Sigmoid colon (tissue), 7 donors: ENCODE measurements around the gene SLFN12L. TPM values are rescaled to one million over a fixed set of nuclear protein-coding genes. Genes with fewer than 3 reads are reported as not detected.
A peak's percentile ranks its signal among the peaks of the same experiment; 100 is the strongest.
"Not testable (repeated sequence)": the region's sequence is repeated elsewhere in the genome, so short reads cannot be mapped to it uniquely, and the experiment has no call there.

ENCODE experiments used
- DNase-seq: peaks from one replicate; pipeline ENCODE4 v3.0.0-alpha.2; 2019
- H3K27ac ChIP-seq, 4 donors: fragments of 200-600 bp; sonication (generic); one replicate each; pipeline ENCODE4 v1.5.1; 2016 to 2019; ENCODE audit warnings: mild to moderate bottlenecking in 1 of 4
- H3K27me3 ChIP-seq, 3 donors: fragments of 200-600 bp; sonication (generic); one replicate each; pipeline ENCODE4 v1.5.1; 2019; ENCODE audit warnings: mild to moderate bottlenecking in 1 of 3
- H3K36me3 ChIP-seq, 4 donors: fragments of 200-600 bp; sonication (generic); one replicate each; pipeline ENCODE4 v1.5.1; 2016 to 2019
- H3K4me1 ChIP-seq, 4 donors: fragments of 200-600 bp; sonication (generic); one replicate each; pipeline ENCODE4 v1.5.1; 2017 to 2019
- H3K4me3 ChIP-seq, 4 donors: fragments of 200-600 bp; sonication (generic); one replicate each; pipeline ENCODE4 v1.5.1; 2017 to 2019; ENCODE audit warnings: mild to moderate bottlenecking in 2 of 4, moderate library complexity in 1 of 4
- H3K9me3 ChIP-seq, 4 donors: fragments of 200-600 bp in 3 of 4; sonication (generic) in 3 of 4; one replicate each; pipeline versions ENCODE4 v1.5.1 to v1.6.1; 2013 to 2019
- EP300 ChIP-seq, 4 donors: sonication (generic); formaldehyde crosslinking; IDR thresholded peaks; one replicate each; pipeline ENCODE4 v1.6.1; 2017; ENCODE audit warnings: antibody characterized with exemption in 4 of 4
- POLR2A ChIP-seq, 2 donors: fragments of 450-650 bp; IDR thresholded peaks; one replicate each; pipeline ENCODE4 v1.6.1; 2016; ENCODE audit warnings: antibody characterized with exemption in 2 of 2, mild to moderate bottlenecking in 2 of 2, moderate library complexity in 2 of 2
- POLR2AphosphoS5 ChIP-seq, 4 donors: sonication (generic); formaldehyde crosslinking; IDR thresholded peaks; one replicate each; pipeline ENCODE4 v1.6.1; 2017; ENCODE audit warnings: antibody characterized with exemption in 4 of 4
- WGBS, 2 donors: extraction: QIAGEN DNeasy Blood & Tissue Kit; methylation state at CpG; one replicate each; pipeline ENCODE4 v1.1.7; 2013; 5-methylcytosine and 5-hydroxymethylcytosine counted together
- intact Hi-C: fragments of 100-400 bp; cut with DNase I; formaldehyde crosslinking; loops from one replicate; pipeline ENCODE4 v1.15.1; 2023
- polyA plus RNA-seq, 3 donors: library from polyadenylated mRNA; stranded (reverse); fragments of 200-250 nt; gene quantifications; one replicate each; pipeline ENCODE4 v1.2.3, GENCODE V29; 2013
- total RNA-seq, 4 donors: library from RNA; depleted of rRNA; stranded (reverse); fragments of >200 nt; gene quantifications; one replicate each; pipeline ENCODE4 v1.1.0, GENCODE V29; 2016
- TF ChIP-seq, protein P1 (sequence below), 4 experiments: fragments of 450-650 bp in 3 of 4; fragments of 200-600 bp in 1 of 4; IDR thresholded peaks; one replicate each; pipeline ENCODE4 v1.5.1; 2016 to 2019; ENCODE audit warnings: antibody characterized with exemption in 4 of 4, mild to moderate bottlenecking in 3 of 4, moderate library complexity in 2 of 4
- donor health status: healthy with polysubstance abuse.
- donor health status: Bipolar disorder and iron deficiency.
- donor health status: healthy.

SLFN12L gene
- total and polyA plus RNA-seq, 7 donors: 0.27 to 1.9 (median 0.71) TPM; not detected in 2

DNA sequence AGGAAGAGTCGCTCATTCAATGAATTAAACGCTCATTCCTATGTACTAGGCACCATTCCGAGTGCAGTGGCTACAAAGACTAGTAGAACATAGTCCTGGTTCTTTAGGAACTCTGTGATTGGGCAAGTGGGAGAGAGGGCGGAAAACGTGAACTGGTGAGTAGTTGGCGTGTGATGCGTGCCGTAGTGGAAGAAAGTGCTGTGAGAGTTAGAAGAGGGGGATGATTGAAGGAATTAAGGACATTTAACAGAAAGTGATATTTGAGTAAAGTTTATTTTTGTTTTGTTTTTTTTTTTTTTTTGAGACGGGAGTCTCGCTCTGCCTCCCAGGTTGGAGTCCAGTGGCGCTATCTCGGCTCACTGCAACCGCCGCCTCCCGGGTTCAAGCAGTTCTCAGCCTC, 31.1 kb upstream of the SLFN12L start:
- WGBS, 2 donors: 11 to 26% methylated on average over 15 of the region's 15 CpGs
- Histone ChIP-seq H3K36me3 (no peaks in the 10 kb centered on the region), H3K27me3 (no peaks in the 10 kb centered on the region), H3K4me3 (peak overlapping the region; percentile 51 to 70 (median 62)), H3K4me1 (peaks cover 0 to 30% (median 24%) of the 10 kb centered on the region in 4 donors), H3K9me3 (no peaks in the 10 kb centered on the region), H3K27ac (peak overlapping the region; percentile 84 to 87 (median 85))
- no peak for DNase-seq
- TF ChIP-seq POLR2A (IDR thresholded peaks at IDR 0.05): no peak
- TF ChIP-seq POLR2AphosphoS5 (IDR thresholded peaks at IDR 0.05): no peak
- TF ChIP-seq EP300 (IDR thresholded peaks at IDR 0.05): no peak
- TF ChIP-seq, protein P1, sequence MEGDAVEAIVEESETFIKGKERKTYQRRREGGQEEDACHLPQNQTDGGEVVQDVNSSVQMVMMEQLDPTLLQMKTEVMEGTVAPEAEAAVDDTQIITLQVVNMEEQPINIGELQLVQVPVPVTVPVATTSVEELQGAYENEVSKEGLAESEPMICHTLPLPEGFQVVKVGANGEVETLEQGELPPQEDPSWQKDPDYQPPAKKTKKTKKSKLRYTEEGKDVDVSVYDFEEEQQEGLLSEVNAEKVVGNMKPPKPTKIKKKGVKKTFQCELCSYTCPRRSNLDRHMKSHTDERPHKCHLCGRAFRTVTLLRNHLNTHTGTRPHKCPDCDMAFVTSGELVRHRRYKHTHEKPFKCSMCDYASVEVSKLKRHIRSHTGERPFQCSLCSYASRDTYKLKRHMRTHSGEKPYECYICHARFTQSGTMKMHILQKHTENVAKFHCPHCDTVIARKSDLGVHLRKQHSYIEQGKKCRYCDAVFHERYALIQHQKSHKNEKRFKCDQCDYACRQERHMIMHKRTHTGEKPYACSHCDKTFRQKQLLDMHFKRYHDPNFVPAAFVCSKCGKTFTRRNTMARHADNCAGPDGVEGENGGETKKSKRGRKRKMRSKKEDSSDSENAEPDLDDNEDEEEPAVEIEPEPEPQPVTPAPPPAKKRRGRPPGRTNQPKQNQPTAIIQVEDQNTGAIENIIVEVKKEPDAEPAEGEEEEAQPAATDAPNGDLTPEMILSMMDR (IDR thresholded peaks at IDR 0.05): no peak
- intact Hi-C loops: loop anchor here (2.0 to 5.0 kb wide), 2 partner anchors 311 to 588 kb away; partner anchors contain the start of gene LIG3

DNA sequence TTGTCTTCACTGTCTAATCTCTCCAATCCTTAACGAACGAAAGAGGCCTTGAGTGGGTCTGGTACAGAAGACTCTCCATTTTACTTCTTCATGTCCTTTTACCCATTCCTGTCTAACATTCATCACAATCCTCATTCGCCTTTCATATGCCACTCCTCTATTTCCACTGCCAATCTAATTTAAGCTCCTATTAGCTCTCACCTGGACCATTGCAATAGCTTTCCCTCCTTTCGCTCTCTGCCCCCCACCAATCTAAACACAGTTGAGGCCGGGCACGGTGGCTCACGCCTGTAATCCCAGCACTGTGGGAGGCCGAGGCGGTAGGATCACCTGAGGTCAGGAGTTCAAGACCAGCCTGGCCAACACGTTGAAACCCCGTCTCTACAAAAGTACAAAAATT, 29.5 kb upstream of the SLFN12L start:
- Histone ChIP-seq H3K4me1 (peaks cover 0 to 30% (median 24%) of the 10 kb centered on the region in 4 donors), H3K9me3 (no peaks in the 10 kb centered on the region), H3K36me3 (no peaks in the 10 kb centered on the region), H3K27ac (peak overlapping the region in 1 of 4 donors; percentile 84), H3K27me3 (no peaks in the 10 kb centered on the region), H3K4me3 (peak overlapping the region; percentile 51 to 70 (median 62))
- no peak for DNase-seq
- intact Hi-C loops: loop anchor here (5.0 kb wide), 1 partner anchor 310 kb away; no protein-coding TSS in a partner anchor
- TF ChIP-seq POLR2AphosphoS5 (IDR thresholded peaks at IDR 0.05) (no peak), EP300 (IDR thresholded peaks at IDR 0.05) (no peak), POLR2A (IDR thresholded peaks at IDR 0.05) (no peak)
- TF ChIP-seq, protein P1 (IDR thresholded peaks at IDR 0.05): no peak
- 67 to 75% methylated on average over 11 of the region's 11 CpGs for WGBS, 2 donors

DNA sequence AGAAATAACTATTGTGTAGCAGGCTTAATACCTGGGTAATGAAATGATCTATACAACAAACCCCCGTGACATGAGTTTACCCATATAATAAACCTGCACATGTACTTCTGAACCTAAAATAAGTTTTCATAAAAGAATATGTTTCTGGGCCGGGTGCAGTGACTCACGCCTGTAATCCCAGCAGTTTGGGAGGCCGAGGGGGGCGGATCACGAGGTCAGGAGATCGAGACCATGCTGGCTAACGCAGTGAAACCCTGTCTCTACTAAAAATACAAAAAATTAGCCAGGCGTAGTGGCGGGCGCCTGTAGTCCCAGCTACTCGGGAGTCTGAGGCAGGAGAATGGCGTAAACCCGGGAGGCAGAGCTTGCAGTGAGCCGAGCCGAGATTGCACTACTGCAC, 25.7 kb upstream of the SLFN12L start:
- H3K4me1 ChIP-seq, H3K27me3 ChIP-seq, intact Hi-C loops, DNase-seq, H3K36me3 ChIP-seq, H3K9me3 ChIP-seq, H3K4me3 ChIP-seq, H3K27ac ChIP-seq: not testable (repeated sequence)
- WGBS, 2 donors: 75 to 85% methylated on average over 16 of the region's 16 CpGs

DNA sequence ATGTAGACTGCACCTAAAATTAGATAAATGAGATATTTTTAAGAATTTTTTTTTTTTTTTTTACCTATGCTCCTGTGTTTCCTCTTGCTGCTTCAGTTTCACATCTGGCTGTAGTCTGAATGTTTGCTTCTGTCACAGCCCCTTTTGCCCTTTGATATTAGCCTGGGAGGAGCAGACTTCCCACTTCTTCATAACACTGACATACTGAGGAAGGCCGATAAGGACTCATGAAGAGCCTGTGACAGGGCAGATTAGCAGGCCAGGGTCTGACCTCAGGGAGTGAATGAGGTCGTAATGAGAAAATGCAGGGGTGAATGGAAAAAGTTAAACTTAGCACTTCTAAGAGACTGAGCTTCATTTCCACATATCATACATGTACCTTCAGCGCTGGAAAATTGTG, 23.2 kb upstream of the SLFN12L start, which contains the start of gene SLFN14:
Gene SLFN14 (minus strand): TSS at position 117 of the 400 bp plus-strand sequence. CDS start 2,757 bp downstream, outside the sequence.
- DNase-seq: no peak
- no peak for TF ChIP-seq POLR2AphosphoS5 (IDR thresholded peaks at IDR 0.05)
- TF ChIP-seq, protein P1 (IDR thresholded peaks at IDR 0.05): no peak
- no peak for TF ChIP-seq EP300 (IDR thresholded peaks at IDR 0.05)
- TF ChIP-seq POLR2A (IDR thresholded peaks at IDR 0.05): no peak
- Histone ChIP-seq H3K4me1 (no peaks in the 10 kb centered on the region), H3K27ac (no peak within 1 kb of the TSS), H3K9me3 (no peaks in the 10 kb centered on the region), H3K36me3 (no peaks in the 10 kb centered on the region), H3K27me3 (peaks cover 0 to under 1% (median 0%) of the 10 kb centered on the region in 3 donors), H3K4me3 (no peak within 1 kb of the TSS)
- 52 to 60% methylated on average over 3 of the region's 3 CpGs for WGBS, 2 donors
- intact Hi-C loops: no loop called here

DNA sequence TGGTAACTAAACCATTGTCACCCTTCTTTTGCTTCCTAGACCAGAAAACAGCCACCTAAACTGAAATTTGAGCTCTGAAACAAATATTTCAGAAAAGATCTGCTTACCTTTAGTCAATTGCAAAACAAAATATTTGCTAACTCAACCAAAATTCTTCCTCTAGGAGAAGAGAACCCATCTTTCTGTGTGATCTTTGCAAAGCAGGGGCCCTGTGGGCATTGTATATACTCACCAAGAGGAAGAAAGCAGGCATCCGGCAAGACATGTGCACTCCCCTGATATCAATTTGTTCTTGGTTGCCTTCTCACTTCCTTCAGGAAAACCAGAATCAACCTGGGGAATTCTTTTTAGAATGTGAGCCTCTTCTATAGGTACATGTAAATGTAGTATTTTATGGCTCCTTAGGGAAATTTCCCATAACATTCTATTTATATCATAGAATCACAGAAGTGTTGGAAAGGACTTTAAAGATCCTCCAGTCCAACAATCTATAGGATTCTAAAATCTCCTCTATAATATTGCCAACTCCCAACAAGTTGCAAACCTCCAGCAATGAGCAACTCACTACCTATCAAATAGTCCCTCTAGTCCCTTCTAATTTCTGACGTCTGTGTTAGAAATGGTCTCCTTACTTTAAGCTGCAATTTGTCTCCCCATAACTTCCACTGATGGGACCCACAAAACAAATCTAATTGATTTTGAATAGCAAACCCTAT, 22.2 kb upstream of the SLFN12L start:
- 62 to 78% methylated on average over 2 of the region's 2 CpGs for WGBS, 2 donors
- peaks cover 0 to 6% (median 0%) of the 10 kb centered on the region in 3 donors for H3K27me3 ChIP-seq
- intact Hi-C loops: no loop called here
- no peaks in the 10 kb centered on the region for H3K9me3 ChIP-seq
- no peaks in the 10 kb centered on the region for H3K4me1 ChIP-seq
- no peak overlapping the region for H3K4me3 ChIP-seq
- no peak overlapping the region for H3K27ac ChIP-seq
- H3K36me3 ChIP-seq: no peaks in the 10 kb centered on the region
- no peak for DNase-seq
- TF ChIP-seq POLR2A (IDR thresholded peaks at IDR 0.05) (no peak), POLR2AphosphoS5 (IDR thresholded peaks at IDR 0.05) (no peak), EP300 (IDR thresholded peaks at IDR 0.05) (no peak)
- TF ChIP-seq, protein P1 (IDR thresholded peaks at IDR 0.05): no peak
